Fibroblast of the conjunctiva (primary cell): ENCODE measurements around the gene TTC36.
A peak's percentile ranks its signal among the peaks of the same experiment; 100 is the strongest.
"Not testable (repeated sequence)": the region's sequence is repeated elsewhere in the genome, so short reads cannot be mapped to it uniquely, and the experiment has no call there.

Experiments
- DNase-seq: peaks from one replicate; pipeline ENCODE4 v3.0.0-alpha.2; 2010; ENCODE audit warnings: low read depth

Gene TTC36

DNA sequence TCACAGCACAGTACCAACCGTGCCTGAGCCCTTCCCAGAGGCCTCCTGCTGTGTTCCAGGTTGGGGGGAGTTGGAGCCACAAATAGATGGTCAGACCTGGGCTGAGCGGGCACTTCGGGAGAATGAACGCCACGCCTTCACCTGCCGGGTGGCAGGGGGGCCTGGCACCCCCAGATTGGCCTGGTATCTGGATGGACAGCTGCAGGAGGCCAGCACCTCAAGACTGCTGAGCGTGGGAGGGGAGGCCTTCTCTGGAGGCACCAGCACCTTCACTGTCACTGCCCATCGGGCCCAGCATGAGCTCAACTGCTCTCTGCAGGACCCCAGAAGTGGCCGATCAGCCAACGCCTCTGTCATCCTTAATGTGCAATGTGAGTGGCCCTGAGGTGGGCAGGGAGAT is 4.8 kb downstream of the TTC36 start:
- no peak for DNase-seq

DNA sequence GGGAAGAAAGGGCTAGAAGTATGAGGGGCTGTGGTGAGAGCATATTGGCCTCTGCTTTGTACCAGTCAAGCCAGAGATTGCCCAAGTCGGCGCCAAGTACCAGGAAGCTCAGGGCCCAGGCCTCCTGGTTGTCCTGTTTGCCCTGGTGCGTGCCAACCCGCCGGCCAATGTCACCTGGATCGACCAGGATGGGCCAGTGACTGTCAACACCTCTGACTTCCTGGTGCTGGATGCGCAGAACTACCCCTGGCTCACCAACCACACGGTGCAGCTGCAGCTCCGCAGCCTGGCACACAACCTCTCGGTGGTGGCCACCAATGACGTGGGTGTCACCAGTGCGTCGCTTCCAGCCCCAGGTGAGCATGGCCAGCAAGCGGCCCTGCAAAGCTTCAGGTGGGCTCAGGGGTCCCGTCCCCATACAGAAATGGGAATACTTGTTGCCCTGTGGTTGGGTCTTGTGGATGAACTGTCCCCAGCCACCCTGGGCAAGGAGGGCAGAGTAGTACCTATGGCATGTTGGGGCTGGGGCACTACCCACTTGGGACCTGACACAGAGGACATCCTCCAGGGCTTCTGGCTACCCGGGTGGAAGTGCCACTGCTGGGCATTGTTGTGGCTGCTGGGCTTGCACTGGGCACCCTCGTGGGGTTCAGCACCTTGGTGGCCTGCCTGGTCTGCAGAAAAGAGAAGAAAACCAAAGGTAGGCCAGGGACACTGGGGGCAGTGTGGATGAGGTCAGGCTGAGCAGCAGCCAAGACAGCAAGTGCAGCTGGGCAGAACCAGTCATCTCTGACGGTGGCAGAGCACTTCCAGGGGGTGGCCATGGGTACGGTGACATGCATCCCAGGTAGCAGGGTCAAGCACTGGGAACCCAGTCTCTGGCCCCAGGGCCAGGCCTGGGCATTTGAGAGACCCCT is 5.8 kb downstream of the TTC36 start:
- no peak for DNase-seq

DNA sequence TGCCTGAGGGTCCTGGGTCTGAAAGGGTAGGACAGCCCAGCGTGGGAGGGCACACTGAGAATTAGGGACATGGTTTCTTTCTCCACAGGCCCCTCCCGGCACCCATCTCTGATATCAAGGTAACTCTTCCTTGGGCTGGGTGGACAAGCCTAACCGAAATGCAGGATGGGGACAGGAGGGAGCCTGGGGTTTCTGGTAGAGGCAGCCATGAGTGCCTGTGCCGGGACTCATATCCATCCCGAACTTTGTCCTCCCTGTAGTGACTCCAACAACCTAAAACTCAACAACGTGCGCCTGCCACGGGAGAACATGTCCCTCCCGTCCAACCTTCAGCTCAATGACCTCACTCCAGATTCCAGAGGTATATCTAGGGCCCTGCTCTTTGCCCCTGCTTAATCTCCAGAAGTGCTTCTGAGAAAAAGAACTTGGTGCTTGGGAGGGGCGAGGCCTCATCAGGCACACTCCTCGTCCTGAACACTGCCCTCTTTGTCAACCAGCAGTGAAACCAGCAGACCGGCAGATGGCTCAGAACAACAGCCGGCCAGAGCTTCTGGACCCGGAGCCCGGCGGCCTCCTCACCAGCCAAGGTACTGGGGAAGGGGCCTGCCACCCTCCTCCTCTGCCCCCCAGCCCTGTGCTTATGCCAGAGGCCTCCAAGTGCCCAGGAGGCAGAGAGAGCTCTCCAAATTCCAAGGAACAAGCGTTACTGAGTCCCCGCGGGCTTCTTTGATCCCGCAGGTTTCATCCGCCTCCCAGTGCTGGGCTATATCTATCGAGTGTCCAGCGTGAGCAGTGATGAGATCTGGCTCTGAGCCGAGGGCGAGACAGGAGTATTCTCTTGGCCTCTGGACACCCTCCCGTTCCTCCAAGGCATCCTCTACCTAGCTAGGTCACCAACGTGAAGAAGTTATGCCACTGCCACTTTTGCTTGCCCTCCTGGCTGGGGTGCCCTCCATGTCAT is 6.8 kb downstream of the TTC36 start:
- DNase-seq: no peak

DNA sequence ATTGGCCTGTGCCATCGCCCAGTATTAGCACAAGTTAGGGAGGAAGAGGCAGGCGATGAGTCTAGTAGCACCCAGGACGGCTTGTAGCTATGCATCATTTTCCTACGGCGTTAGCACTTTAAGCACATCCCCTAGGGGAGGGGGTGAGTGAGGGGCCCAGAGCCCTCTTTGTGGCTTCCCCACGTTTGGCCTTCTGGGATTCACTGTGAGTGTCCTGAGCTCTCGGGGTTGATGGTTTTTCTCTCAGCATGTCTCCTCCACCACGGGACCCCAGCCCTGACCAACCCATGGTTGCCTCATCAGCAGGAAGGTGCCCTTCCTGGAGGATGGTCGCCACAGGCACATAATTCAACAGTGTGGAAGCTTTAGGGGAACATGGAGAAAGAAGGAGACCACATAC is 8.0 kb downstream of the TTC36 start:
- no peak for DNase-seq

DNA sequence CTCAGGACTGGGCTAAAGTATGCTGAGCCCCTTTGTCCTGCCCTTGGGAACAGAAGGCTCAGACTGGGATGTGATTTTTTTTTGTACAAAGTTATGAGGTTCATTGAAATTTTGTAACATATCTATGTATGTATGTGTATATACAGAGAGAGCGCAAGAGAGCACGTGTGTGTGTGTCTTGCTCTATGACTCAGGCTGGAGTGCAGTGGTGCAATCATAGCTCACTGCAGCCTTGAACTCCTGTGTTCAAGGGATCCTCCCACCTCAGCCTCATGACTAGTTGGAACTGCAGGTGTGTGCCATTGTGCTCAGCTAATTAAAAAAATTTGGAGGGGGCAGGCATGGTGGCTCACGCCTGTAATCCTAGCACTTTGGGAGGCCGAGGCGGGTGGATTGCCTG is 9.5 kb downstream of the TTC36 start:
- no peak for DNase-seq

DNA sequence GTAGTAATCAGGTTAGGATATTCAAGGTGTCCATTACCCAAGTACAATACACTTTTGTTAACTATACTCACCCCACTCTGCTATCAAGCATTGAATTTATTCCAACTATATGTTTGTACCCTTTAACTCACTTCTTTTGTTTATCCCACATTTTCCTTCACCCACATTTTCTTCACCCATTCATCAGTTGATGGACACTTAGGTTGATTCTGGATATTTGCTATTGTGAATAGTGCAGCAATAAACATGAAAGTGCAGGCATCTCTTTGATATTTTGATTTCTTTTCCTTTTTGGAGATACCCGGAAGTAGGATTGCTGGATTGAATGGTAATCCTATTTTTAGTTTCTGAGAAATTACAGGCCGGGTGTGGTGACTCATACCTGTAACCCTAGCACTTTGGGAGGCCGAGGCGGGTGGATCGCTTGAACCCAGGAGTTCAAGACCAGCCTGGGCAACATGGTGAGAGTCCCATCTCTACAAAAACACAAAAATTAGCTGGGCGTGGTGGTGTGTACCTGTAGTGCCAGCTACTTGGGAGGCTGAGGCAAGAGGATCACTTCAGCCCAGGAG is 10.2 kb downstream of the TTC36 start:
- DNase-seq: no peak

DNA sequence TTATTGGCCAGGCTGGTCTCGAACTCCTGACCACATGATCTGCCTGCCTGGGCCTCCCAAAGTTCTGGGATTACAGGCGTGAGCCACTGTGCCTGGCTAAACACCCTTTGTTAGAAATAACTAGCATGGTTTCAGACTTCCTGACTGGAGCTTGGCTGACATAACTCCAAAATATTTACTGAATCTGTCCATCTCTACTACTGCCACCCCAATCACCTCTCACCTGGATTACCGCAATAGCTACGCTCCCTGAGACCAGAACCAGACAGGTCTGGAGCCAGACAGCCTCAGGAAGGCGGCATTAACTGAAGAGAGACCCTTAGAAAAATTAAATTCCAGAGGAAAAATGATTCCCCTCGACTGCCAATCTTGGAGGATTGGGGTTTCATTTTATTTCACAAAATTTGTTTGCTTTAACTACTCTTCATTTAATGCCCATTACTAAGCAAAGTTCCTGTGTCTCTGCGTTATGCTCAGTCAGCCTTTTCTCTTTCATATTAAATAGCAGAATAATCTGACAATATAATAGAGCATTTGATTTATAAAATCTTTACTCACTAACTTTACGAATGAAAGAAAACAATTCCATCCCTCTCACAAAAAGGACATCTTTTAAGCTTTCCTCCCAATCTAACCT is 16.9 kb downstream of the TTC36 start:
- DNase-seq: no peak

DNA sequence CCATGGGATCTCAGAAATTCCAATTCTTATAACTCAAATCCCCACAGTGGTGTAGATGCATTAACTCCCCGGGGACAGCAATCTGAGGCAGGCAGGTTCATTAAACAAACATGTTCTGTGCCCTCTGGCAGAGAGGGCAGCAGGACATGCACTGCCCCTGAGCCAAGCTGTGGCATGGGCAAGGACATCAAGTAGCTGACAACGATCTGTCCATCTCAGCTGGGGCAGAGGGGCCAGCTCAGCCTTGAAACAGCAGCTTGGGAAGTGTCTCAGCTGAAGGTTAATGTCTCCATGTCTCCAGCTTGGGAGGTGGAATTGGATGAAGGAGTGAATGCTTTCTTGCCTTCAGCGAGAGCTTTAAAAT is 17.4 kb downstream of the TTC36 start:
- no peak for DNase-seq

DNA sequence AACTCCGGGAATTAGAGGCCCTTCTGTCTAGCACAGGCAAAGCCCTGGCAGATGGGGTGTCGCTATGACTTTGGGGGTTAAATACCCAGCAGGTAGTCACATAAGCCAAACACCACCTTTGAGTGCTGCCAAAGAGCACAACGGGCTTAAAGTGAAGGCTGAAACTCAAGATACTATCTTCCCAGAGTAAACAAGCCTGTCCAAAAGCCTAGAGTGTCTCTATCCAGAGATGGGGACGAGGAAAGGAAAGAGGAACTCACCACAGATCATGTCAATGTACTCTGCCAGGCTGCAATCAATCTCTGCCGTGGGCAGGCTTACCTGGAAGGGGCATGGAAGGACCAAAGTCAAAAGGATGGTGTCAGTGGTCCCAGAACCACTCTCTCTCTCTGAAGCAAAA is 18.3 kb downstream of the TTC36 start:
- DNase-seq: no peak

DNA sequence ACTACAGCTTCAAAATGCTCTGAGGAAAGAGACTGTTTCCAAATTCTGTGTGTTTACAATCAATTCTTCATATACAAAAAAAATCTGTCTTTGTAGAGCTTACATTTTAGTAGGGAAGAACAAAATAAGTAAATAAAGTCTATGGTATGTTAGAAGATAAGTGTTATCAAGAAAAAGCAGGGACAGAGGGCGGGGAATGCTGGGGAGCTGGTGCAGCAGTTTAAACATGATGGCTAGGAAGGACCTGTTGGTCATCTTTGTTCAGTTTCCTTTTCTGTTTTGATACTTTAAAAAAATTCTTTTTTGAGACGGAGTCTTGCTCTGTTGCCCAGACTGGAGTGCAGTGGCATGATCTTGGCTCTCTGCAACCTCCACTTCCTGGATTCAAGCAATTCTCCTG is 19.9 kb downstream of the TTC36 start:
- DNase-seq: no peak

DNA sequence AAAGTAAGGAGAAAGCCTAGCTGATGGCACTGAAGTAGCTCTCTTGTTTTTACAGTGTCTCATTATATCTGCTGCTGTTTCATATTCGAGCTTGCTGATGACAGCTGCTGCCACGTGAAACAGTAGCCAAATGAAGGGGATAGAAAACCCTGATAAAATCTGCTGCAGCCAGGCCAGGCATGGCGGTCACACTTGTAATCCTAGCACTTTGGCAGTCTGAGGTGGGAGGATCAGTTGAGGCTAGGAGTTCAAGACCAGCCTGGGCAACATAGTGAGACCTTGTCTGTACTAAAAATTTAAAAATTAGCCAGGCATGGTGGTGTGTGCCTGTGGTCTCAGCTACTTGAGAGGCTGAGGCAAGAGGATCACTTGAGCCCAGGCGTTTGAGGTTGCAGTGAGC is 25.1 kb downstream of the TTC36 start:
- DNase-seq: no peak

DNA sequence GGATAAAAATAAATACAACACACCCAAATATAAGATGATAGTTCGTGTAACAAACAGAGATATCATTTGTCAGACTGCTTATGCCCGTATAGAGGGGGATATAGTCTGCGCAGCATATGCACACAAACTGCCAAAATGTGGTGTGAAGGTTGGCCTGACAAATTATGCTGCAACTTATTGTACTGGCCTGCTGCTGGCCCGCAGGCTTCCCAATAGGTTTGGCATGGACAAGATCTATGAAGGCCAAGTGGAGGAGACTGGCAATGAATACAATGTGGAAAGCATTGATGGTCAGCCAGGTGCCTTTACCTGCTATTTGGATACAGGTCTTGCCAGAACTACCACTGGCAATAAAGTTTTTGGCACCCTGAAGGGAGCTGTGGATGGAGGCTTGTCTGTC is 33.5 kb downstream of the TTC36 start:
- no peak for DNase-seq

DNA sequence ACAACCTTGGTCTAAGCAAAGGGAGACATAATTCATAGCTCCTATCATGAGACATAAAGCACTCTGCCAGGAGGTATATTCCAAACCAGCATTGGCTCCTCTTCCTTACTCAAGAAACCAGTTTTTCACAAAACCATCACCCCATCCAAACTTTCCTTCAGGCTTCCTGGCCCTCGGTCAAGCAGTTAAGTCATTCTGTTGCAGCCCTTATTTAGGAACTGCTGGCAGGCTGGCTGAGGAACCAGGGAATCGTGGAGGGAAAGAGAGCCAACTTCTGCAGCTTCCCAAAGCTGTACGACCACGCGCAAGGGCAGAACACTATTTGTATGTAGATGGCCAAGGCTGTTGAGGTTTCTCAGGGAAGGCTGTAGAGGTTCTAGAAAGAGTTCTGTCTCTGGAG is 37.8 kb downstream of the TTC36 start:
- DNase-seq: no peak

DNA sequence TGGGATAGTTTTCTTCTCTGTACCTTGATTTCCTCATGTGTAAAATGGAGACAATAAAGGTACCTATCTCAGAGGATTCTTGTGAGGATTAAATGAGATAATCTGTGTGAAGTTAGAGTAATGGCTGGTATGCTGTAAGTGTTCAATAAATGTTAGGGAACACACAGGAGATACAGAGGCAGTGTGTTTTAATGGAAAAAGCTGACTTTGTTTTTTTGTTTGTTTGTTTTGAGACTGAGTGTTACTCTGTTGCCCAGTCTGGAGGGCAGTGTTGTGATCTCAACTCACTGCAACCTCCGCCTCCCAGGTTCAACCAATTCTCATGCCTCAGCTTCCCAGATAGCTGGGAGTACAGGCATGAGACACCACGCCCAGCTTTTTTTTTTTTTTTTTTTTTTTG is 42.4 kb downstream of the TTC36 start:
- DNase-seq: no peak

DNA sequence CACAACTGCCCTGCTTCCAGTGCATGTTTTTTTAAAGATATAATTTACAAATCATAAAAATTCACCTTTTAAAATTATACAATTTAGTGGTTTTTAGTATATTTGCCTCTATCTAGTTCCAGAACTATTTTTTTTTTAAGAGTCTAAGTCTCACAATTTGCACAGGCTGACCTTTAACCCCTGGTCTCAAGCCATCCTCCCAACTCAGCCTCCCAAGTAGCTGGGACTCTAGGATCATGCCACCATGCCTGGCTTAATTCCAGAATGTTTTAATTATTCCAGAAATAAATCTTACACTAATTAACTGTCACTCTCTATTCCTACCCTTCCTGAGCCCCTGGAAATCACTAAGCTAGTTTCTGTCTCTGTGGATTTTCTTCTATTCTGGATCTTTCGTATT is 43.5 kb downstream of the TTC36 start:
- no peak for DNase-seq

DNA sequence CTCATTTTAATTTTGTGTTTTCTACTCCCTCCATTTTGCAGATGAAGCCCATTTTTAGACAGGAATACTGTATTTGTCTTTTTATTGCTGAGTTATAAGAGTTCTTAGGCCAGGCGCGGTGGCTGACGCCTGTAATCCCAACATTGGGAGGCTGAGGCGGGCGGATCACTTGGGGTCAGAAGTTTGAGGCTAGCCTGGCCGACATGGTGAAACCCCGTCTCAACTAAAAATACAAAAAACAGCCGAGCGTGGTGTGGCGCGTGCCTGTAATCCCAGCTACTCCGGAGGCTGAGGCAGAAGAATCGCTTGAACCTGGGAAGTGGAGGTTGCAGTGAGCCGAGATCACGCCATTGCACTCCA is 44.4 kb downstream of the TTC36 start:
- not testable (repeated sequence) for DNase-seq

DNA sequence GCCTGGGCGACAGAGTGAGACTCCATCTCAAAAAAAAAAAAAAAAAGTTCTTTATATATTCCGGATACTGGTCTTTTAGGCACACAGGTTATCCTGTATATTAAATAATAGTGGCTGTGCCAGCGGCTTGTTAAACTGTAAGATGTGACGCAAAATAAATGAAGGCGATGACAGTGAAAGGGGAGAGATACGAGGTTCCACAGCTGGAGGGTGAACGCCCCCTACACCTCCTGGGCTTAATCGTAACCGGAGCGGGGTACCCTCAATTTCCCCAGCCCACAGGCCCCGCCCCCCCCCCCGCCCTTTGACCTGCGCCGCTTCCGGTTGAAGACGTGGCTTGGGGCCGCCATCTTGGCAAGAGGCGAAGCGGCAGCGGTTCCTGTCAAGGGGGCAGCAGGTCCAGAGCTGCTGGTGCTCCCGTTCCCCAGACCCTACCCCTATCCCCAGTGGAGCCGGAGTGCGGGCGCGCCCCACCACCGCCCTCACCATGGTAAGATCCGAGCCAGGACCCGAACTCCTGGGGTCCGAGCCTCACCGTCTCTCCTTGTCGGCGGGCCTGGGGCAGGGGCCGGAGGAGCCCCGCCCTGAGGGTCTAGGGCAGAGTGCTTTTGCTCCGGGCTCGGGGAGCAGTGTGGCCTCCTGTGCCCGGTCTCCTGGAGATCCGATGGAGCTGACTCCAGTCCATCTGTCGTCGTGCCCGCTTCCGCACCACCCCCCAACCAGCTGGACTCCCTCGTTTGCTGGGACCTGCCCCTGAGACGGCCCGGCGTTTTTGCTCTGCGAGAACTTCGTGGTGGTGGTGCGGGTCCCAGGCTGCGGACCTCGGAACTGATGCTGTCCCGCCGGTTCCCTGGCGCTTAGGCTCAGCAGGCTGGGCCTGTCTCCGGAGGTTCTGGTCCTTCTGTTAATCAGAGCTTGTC is 45.0 kb downstream of the TTC36 start, which contains the start of gene ARCN1:
Gene ARCN1, plus strand, starts transcription at position 349 of the 920 bp plus-strand sequence. Its CDS starts 139 bp downstream, at position 488.
- DNase-seq: peak; percentile 42

DNA sequence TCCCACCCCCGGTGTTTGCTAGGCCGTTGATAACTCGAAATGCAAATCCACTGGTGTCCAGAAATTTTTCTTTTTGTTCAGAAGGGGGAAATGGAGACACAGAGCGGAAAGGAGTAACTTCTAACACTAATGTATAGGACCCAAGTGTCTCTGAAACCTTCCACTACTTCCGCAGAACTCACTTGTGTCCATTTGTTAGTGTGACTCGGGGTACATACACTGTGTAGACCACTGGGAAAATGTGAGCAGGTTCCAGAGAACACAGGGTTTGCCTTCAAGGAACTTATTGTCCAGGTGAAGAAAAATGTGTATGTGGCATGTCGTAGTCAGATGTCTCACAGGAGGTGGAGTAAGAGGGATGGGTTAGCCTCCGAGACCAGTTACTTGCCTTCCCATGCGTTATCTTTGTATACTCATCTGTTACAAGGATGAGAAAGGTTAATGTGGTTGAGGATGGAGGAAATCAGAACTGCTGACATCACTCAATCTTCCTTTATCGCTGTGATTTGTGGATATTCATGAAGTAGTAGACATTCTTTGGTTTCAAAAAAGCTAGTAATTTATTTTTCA is 45.8 kb downstream of the TTC36 start:
- DNase-seq: no peak

DNA sequence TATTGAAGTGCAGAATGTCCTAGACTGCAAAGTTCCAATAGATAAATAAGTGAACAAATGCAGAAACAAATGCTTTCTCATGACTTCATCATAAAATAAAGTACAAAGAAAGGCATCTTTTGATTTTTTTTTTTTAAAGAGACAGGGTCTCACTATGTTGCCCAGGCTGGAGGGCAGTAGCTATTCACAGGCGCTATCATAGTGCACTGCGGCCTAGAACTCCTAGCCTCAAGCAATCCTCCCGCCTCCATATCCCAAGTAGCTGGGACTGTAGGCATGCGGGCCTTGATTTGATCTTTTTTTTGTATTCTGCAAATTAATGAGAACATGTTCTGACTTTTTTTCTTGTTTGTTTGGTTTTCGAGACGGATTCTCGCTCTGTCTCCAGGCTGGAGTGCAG is 47.4 kb downstream of the TTC36 start:
- no peak for DNase-seq

DNA sequence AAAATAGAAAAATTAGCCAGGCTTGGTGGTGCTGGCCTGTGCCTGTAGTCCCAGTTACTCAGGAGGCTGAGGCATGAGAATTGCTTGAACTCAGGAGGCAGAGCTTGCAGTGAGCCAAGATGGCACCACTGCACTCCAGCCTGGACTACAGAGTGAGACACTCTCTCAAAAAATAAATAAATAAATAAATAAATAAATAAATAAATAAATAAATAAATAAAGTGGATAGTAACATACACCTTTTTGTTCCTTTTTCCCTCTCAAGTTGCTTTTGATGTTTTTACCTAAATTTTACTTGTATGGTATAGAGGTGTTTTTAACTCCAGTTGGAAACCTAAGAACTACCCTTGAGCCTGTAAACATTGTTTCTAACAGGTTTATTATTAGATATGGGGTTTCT is 50.7 kb downstream of the TTC36 start:
- not testable (repeated sequence) for DNase-seq
